ENCODE measurements around the gene IFT81. TPM values are rescaled to one million over a fixed set of nuclear protein-coding genes. Genes with fewer than 3 reads are reported as not detected.

Gene IFT81
- total RNA-seq, 2 experiments from 2014 or later, result 2.5 to 2.9 TPM

- no peak for DNase-seq
- H3K27ac Mint-ChIP-seq, result no peak overlapping the region
- H3K36me3 Mint-ChIP-seq (ENCODE audit: low read depth), result no peaks in the 10 kb centered on the region
- no peak overlapping the region for H3K4me3 Mint-ChIP-seq
- CTCF ChIA-PET, result interaction anchor here (1.2 kb wide), 1 partner anchor 25 kb away, joined by 5 read pairs; no protein-coding TSS in a partner anchor
- peaks cover 3% of the 10 kb centered on the region for H3K4me1 Mint-ChIP-seq
- no peaks in the 10 kb centered on the region for H3K9me3 Mint-ChIP-seq
- POLR2A ChIA-PET, result no interaction called here
- H3K27me3 Mint-ChIP-seq, result peaks cover 30% of the 10 kb centered on the region
These were observed 30.4 kb upstream of the IFT81 start for GRCh38 chr12:110093631-110094311.

GRCh38 chr12:110100315-110100970, 23.7 kb upstream of the IFT81 start:
- no peaks in the 10 kb centered on the region for H3K9me3 Mint-ChIP-seq
- no peaks in the 10 kb centered on the region for H3K36me3 Mint-ChIP-seq (ENCODE audit: low read depth)
- H3K4me3 Mint-ChIP-seq, result no peak overlapping the region
- no peaks in the 10 kb centered on the region for H3K27me3 Mint-ChIP-seq
- DNase-seq, result peak; percentile 71
- H3K4me1 Mint-ChIP-seq, result peaks cover 11% of the 10 kb centered on the region
- H3K27ac Mint-ChIP-seq, result peak overlapping the region; percentile 16
- CTCF ChIA-PET, result interaction anchor here (0.6 to 2.3 kb wide), 9 partner anchors 9 to 505 kb away, joined by 3 to 9 read pairs (median 3); no protein-coding TSS in a partner anchor
- POLR2A ChIA-PET, result no interaction called here

GRCh38 chr12:110102255-110102654, 21.9 kb upstream of the IFT81 start:
- Mint-ChIP-seq H3K27ac (no peak overlapping the region), H3K4me3 (no peak overlapping the region)

GRCh38 chr12:110104188-110105094, 19.7 kb upstream of the IFT81 start:
- H3K27me3 Mint-ChIP-seq, result peaks cover 12% of the 10 kb centered on the region
- CTCF ChIA-PET, result interaction anchor here (0.9 to 1.4 kb wide), 6 partner anchors 11 to 345 kb away, joined by 3 to 4 read pairs (median 3); partner anchors contain the start of gene ARPC3
- POLR2A ChIA-PET, result no interaction called here
- H3K27ac Mint-ChIP-seq, result no peak overlapping the region
- H3K9me3 Mint-ChIP-seq, result no peaks in the 10 kb centered on the region
- peaks cover 11% of the 10 kb centered on the region for H3K4me1 Mint-ChIP-seq
- no peaks in the 10 kb centered on the region for H3K36me3 Mint-ChIP-seq (ENCODE audit: low read depth)
- no peak overlapping the region for H3K4me3 Mint-ChIP-seq
- DNase-seq, result no peak

More at GRCh38 chr12:110102255-110102654, 21.9 kb upstream of the IFT81 start:
- Mint-ChIP-seq H3K4me1 (peaks cover 11% of the 10 kb centered on the region), H3K9me3 (no peaks in the 10 kb centered on the region), H3K27me3 (peaks cover 6% of the 10 kb centered on the region), H3K36me3 (ENCODE audit: low read depth) (no peaks in the 10 kb centered on the region)
- CTCF ChIA-PET, result interaction anchor here (0.7 to 2.3 kb wide), 9 partner anchors 9 to 329 kb away, joined by 3 to 9 read pairs (median 3); no protein-coding TSS in a partner anchor
- peak; percentile 40 for DNase-seq
- POLR2A ChIA-PET, result interaction anchor here (0.6 kb wide), 1 partner anchor 121 kb away, joined by 3 read pairs; no protein-coding TSS in a partner anchor

GRCh38 chr12:110105159-110105558, 19.0 kb upstream of the IFT81 start:
- H3K4me1 Mint-ChIP-seq, result peaks cover 9% of the 10 kb centered on the region
- ChIA-PET CTCF (interaction anchor here (0.9 to 1.4 kb wide), 6 partner anchors 11 to 345 kb away, joined by 3 to 4 read pairs (median 3); partner anchors contain the start of gene ARPC3), POLR2A (no interaction called here)
- no peak overlapping the region for H3K27ac Mint-ChIP-seq
- H3K4me3 Mint-ChIP-seq, result no peak overlapping the region
- no peak for DNase-seq
- no peaks in the 10 kb centered on the region for H3K9me3 Mint-ChIP-seq
- peaks cover 12% of the 10 kb centered on the region for H3K27me3 Mint-ChIP-seq
- H3K36me3 Mint-ChIP-seq (ENCODE audit: low read depth), result no peaks in the 10 kb centered on the region

GRCh38 chr12:110105986-110106385, 18.2 kb upstream of the IFT81 start:
- Mint-ChIP-seq H3K4me1 (peaks cover 3% of the 10 kb centered on the region), H3K27me3 (peaks cover 12% of the 10 kb centered on the region), H3K27ac (no peak overlapping the region), H3K9me3 (no peaks in the 10 kb centered on the region), H3K36me3 (ENCODE audit: low read depth) (no peaks in the 10 kb centered on the region), H3K4me3 (no peak overlapping the region)
- no peak for DNase-seq
- POLR2A ChIA-PET, result no interaction called here
- CTCF ChIA-PET, result interaction anchor here (0.6 kb wide), 2 partner anchors 19 to 44 kb away, joined by 3 to 4 read pairs; no protein-coding TSS in a partner anchor

- H3K9me3 Mint-ChIP-seq, result peaks cover 3% of the 10 kb centered on the region
- no peak overlapping the region for H3K4me3 Mint-ChIP-seq
- CTCF ChIA-PET, result no interaction called here
- H3K27me3 Mint-ChIP-seq, result peaks cover 18% of the 10 kb centered on the region
- no peak overlapping the region for H3K27ac Mint-ChIP-seq
- POLR2A ChIA-PET, result no interaction called here
- no peak for DNase-seq
- H3K36me3 Mint-ChIP-seq (ENCODE audit: low read depth), result no peaks in the 10 kb centered on the region
- H3K4me1 Mint-ChIP-seq, result no peaks in the 10 kb centered on the region
These were observed 16.5 kb upstream of the IFT81 start for GRCh38 chr12:110107369-110108281.

- Mint-ChIP-seq H3K27ac (no peak overlapping the region), H3K4me1 (no peaks in the 10 kb centered on the region), H3K9me3 (peaks cover 3% of the 10 kb centered on the region), H3K4me3 (no peak overlapping the region), H3K27me3 (peaks cover 18% of the 10 kb centered on the region), H3K36me3 (ENCODE audit: low read depth) (no peaks in the 10 kb centered on the region)
- CTCF ChIA-PET, result no interaction called here
- POLR2A ChIA-PET, result no interaction called here
- DNase-seq, result no peak
These were observed 15.7 kb upstream of the IFT81 start for GRCh38 chr12:110108309-110109036.

- Mint-ChIP-seq H3K9me3 (peaks cover 3% of the 10 kb centered on the region), H3K4me1 (no peaks in the 10 kb centered on the region), H3K27me3 (peaks cover 18% of the 10 kb centered on the region), H3K27ac (no peak overlapping the region), H3K4me3 (no peak overlapping the region), H3K36me3 (ENCODE audit: low read depth) (no peaks in the 10 kb centered on the region)
- CTCF ChIA-PET, result no interaction called here
- POLR2A ChIA-PET, result no interaction called here
- no peak for DNase-seq
These were observed 14.9 kb upstream of the IFT81 start for GRCh38 chr12:110109037-110109836.

GRCh38 chr12:110109837-110110535, 14.2 kb upstream of the IFT81 start:
- Mint-ChIP-seq H3K4me1 (no peaks in the 10 kb centered on the region), H3K36me3 (ENCODE audit: low read depth) (no peaks in the 10 kb centered on the region), H3K4me3 (no peak overlapping the region), H3K9me3 (peaks cover 3% of the 10 kb centered on the region), H3K27me3 (peaks cover 18% of the 10 kb centered on the region), H3K27ac (no peak overlapping the region)
- POLR2A ChIA-PET, result no interaction called here
- no peak for DNase-seq
- CTCF ChIA-PET, result interaction anchor here (2.3 kb wide), 1 partner anchor 8 kb away, joined by 9 read pairs; no protein-coding TSS in a partner anchor
